Ovary (tissue), 9 donors: ENCODE data around the gene SCAMP4. TPM values are rescaled to one million over a fixed set of nuclear protein-coding genes. Genes with fewer than 3 reads are reported as not detected.
A peak's percentile ranks its signal among the peaks of the same experiment; 100 is the strongest.

Experiments
- DNase-seq, 5 donors: peaks; one replicate each; pipeline ENCODE4 v3.0.0-alpha.2; 2019 to 2020
- H3K27ac ChIP-seq, 2 donors: fragments of 200-600 bp; one replicate each; pipeline versions ENCODE4 v1.5.1 to v1.8.0; 2019 to 2022
- H3K27me3 ChIP-seq: fragments of 200-600 bp; one replicate; pipeline ENCODE4 v1.8.0; 2022
- H3K36me3 ChIP-seq: fragments of 200-600 bp; sonication (generic); one replicate; pipeline ENCODE4 v1.5.1; 2019
- H3K4me1 ChIP-seq: one replicate; pipeline ENCODE4 v1.8.1; 2013; ENCODE audit warnings: mild to moderate bottlenecking, moderate library complexity; ENCODE audit not compliant: insufficient read depth
- H3K4me3 ChIP-seq: fragments of 200-600 bp; sonication (generic); one replicate; pipeline ENCODE4 v1.5.1; 2017
- H3K9me3 ChIP-seq, 2 donors: fragments of 200-600 bp in 1 of 2; sonication (generic) in 1 of 2; one replicate each; pipeline versions ENCODE4 v1.5.1 to v1.8.1; 2013 to 2019; ENCODE audit warnings: mild to moderate bottlenecking in 1 of 2, moderate library complexity in 1 of 2
- EP300 ChIP-seq: sonication (generic); formaldehyde crosslinking; IDR thresholded peaks from one replicate; pipeline ENCODE4 v1.6.1; 2017; ENCODE audit warnings: antibody characterized with exemption
- POLR2A ChIP-seq: fragments of 450-650 bp; IDR thresholded peaks from one replicate; pipeline ENCODE4 v1.6.1; 2017; ENCODE audit warnings: antibody characterized with exemption, mild to moderate bottlenecking, moderate library complexity
- WGBS, 3 donors: extraction: QIAGEN DNeasy Blood & Tissue Kit in 1 of 3; methylation state at CpG; one replicate each; pipeline versions ENCODE4 v1.1.5 to v1.1.7; 2013 to 2017; 5-methylcytosine and 5-hydroxymethylcytosine counted together
- intact Hi-C, 4 donors: fragments of 100-400 bp; cut with DNase I; formaldehyde crosslinking; loops; one replicate each; pipeline versions ENCODE4 v1.11.0 to v1.15.1; 2022 to 2023
- polyA plus RNA-seq, 2 donors: library from polyadenylated mRNA; stranded (reverse); fragments of 200-250 nt in 1 of 2; fragments of 350-450 nt in 1 of 2; fragmentation: Illumina TruSeq in 1 of 2; extraction: RNeasy Lipid Tissue Mini Kit (QIAGEN cat#74804) in 1 of 2; gene quantifications; one replicate each; pipeline ENCODE4 v1.2.3, GENCODE V29; 2013 to 2014
- total RNA-seq, 7 donors: library from RNA; depleted of rRNA in 2 of 7; stranded (reverse); fragments of >200 nt in 2 of 7; fragmentation: NEBNext Ultra II Directional in 3 of 7; extraction: Animal tissue kit (Norgen Biotek cat#: 25700) in 3 of 7; gene quantifications; one replicate each; pipeline versions ENCODE4 v1.1.0 to v1.2.4, GENCODE V29; 2016 to 2023
- TF ChIP-seq, protein P1 (sequence below), 3 donors: fragments of 450-650 bp in 2 of 3; fragments of 200-600 bp in 1 of 3; IDR thresholded peaks; one replicate each; pipeline versions ENCODE4 v1.5.1 to v1.8.0; 2016 to 2022; ENCODE audit warnings: antibody characterized with exemption in 3 of 3, mild to moderate bottlenecking in 1 of 3
- donor health status: DM: no; HTN: no; CAD: no; lungs with moderate emphysema.
- donor health status: DM: no; HTN: no; CAD: no.
- donor health status: Bipolar disorder and iron deficiency.
- donor health status: DM: yes; HTN: yes; CAD: no.
- donor health status: DM: no; HTN: no; CAD: no.
- donor health status: DM: yes; HTN: yes; CAD: no.

The SCAMP4 gene
- total and polyA plus RNA-seq, 9 donors, result 11.7 to 87.0 (median 56.5) TPM

DNA sequence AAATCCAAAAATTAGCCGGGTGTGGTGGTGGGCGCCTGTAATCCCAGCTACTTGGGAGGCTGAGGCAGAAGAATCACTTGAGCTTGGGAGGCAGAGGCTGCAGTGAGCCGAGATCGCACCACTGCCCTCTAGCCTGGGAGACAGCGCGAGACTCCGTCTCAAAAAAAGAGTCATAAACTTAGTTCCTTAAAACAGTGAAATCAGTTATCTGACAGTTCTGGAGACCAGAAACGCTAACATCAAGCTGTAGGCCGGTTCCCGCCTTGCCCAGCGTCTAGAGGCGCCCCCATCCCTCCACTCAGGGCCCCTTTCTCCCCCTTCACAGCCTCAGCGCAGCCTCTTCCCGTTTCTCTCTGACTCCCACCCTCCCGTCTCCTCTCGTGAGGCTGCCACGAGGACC, 11.9 kb downstream of the SCAMP4 start:
- intact Hi-C loops, result no loop called here
- Histone ChIP-seq H3K9me3 (no peaks in the 10 kb centered on the region), H3K4me3 (no peak overlapping the region), H3K27ac (no peak overlapping the region), H3K27me3 (no peaks in the 10 kb centered on the region), H3K36me3 (no peaks in the 10 kb centered on the region), H3K4me1 (no peaks in the 10 kb centered on the region)
- DNase-seq, result no peak
- TF ChIP-seq, protein P1, sequence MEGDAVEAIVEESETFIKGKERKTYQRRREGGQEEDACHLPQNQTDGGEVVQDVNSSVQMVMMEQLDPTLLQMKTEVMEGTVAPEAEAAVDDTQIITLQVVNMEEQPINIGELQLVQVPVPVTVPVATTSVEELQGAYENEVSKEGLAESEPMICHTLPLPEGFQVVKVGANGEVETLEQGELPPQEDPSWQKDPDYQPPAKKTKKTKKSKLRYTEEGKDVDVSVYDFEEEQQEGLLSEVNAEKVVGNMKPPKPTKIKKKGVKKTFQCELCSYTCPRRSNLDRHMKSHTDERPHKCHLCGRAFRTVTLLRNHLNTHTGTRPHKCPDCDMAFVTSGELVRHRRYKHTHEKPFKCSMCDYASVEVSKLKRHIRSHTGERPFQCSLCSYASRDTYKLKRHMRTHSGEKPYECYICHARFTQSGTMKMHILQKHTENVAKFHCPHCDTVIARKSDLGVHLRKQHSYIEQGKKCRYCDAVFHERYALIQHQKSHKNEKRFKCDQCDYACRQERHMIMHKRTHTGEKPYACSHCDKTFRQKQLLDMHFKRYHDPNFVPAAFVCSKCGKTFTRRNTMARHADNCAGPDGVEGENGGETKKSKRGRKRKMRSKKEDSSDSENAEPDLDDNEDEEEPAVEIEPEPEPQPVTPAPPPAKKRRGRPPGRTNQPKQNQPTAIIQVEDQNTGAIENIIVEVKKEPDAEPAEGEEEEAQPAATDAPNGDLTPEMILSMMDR (IDR thresholded peaks at IDR 0.05), result no peak
- 80 to 88% (median 81%) methylated on average over 17 of the region's 17 CpGs for WGBS, 3 donors

DNA sequence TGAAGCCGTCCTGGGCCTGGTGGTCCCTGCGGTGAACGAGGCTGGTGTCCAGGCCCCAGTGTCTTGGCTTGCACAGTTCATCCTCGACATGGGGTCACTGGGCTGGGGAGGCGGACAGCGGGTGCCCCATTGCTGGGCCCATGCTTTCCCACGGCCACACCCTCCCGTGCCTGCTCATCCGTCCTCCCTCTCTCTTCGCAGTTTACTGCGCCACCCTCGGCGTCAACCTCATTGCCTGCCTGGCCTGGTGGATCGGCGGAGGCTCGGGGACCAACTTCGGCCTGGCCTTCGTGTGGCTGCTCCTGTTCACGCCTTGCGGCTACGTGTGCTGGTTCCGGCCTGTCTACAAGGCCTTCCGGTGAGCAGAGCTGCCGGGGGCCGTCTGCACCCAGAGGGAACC, 12.7 kb downstream of the SCAMP4 start:
- H3K9me3 ChIP-seq, result no peaks in the 10 kb centered on the region
- no peak overlapping the region for H3K27ac ChIP-seq
- H3K36me3 ChIP-seq, result no peaks in the 10 kb centered on the region
- no peaks in the 10 kb centered on the region for H3K4me1 ChIP-seq
- 88 to 90% (median 89%) methylated on average over 25 of the region's 25 CpGs for WGBS, 3 donors
- no peak for DNase-seq
- H3K4me3 ChIP-seq, result no peak overlapping the region
- TF ChIP-seq POLR2A, result no peak
- H3K27me3 ChIP-seq, result no peaks in the 10 kb centered on the region
- intact Hi-C loops, result no loop called here

DNA sequence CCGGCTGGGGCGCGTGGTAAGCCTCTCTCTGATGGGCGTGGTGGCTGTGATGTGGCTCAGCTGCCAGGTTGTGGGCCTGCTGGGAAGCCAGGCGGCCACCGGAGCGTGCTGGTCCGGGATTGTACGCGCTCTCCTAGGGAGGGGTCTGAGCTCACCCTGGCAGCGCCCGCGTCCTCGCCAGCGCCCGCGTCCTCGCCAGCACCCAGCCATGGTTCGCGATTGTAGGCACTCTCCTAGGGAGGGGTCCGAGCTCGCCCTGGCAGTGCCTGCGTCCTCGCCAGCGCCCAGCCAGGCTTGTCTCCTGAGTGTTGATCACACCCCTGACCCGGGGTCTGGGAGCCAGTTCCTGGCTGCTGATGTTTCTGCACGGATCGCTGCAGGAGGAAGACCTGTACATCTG, 13.8 kb downstream of the SCAMP4 start:
- H3K4me3 ChIP-seq, result no peak overlapping the region
- peak in 1 of 5 donors; percentile 24 for DNase-seq
- H3K9me3 ChIP-seq, result no peaks in the 10 kb centered on the region
- no peaks in the 10 kb centered on the region for H3K27me3 ChIP-seq
- no peaks in the 10 kb centered on the region for H3K36me3 ChIP-seq
- TF ChIP-seq EP300, result no peak
- TF ChIP-seq POLR2A, result no peak
- TF ChIP-seq, protein P1 (IDR thresholded peaks at IDR 0.05), result no peak
- intact Hi-C loops, result no loop called here
- no peak overlapping the region for H3K27ac ChIP-seq
- H3K4me1 ChIP-seq, result no peaks in the 10 kb centered on the region
- WGBS, 3 donors, result 93 to 95% (median 93%) methylated on average over 28 of the region's 28 CpGs

DNA sequence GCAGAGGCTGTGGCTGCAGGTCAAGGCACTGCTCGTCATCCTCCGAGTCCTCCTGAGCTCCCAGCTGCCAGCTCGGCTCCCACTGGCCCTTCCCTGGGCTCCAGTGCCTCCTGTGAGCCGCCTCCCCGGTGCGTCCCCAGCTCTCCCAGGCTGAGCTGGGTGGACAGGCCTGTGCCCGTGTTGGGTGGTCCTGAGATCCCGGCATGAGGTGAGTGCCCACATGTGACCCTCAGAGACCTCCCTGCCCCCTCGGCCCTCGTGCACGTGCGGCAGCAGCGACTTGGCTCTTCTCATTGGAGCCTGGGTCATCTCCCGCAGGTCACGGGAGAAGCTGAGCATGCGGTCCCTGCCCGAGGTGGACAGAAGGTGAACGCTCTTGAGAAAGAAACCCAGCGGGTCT, 15.4 kb downstream of the SCAMP4 start:
- Histone ChIP-seq H3K9me3 (no peaks in the 10 kb centered on the region), H3K4me1 (no peaks in the 10 kb centered on the region), H3K27ac (no peak overlapping the region), H3K4me3 (no peak overlapping the region), H3K27me3 (no peaks in the 10 kb centered on the region), H3K36me3 (no peaks in the 10 kb centered on the region)
- no peak for DNase-seq
- 82 to 92% (median 87%) methylated on average over 19 of the region's 19 CpGs for WGBS, 3 donors
- intact Hi-C loops, result no loop called here
- TF ChIP-seq, protein P1 (IDR thresholded peaks at IDR 0.05), result no peak
- TF ChIP-seq POLR2A, result no peak
- no peak for TF ChIP-seq EP300

DNA sequence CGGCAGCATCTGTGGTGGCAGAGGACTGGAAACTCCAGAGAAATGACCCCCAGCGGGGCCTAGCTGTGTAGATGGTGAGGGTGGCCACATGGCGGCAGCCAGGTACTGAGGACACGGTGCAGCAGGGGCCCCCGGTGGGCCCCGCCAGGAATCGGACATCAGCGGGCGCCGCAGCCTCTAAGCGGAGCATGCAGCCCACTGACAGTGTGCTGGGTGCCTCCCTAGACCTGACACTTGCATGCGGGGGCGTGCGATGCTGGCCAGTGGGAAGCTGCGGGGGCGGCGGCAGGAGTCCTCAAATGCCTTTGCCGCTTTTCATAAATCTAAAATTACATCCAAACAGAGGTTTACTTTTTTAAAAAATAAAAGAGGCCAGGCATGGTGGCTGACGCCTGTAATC, 16.1 kb downstream of the SCAMP4 start:
- H3K27me3 ChIP-seq, result no peaks in the 10 kb centered on the region
- no peak overlapping the region for H3K4me3 ChIP-seq
- peak in 1 of 5 donors; percentile 33 for DNase-seq
- no peaks in the 10 kb centered on the region for H3K36me3 ChIP-seq
- no peaks in the 10 kb centered on the region for H3K9me3 ChIP-seq
- no peak overlapping the region for H3K27ac ChIP-seq
- H3K4me1 ChIP-seq, result no peaks in the 10 kb centered on the region
- 52 to 61% (median 59%) methylated on average over 19 of the region's 19 CpGs for WGBS, 3 donors
- TF ChIP-seq, protein P1 (IDR thresholded peaks at IDR 0.05), result no peak
- TF ChIP-seq EP300 (no peak), POLR2A (no peak)
- intact Hi-C loops, result no loop called here
